GM12864 (cell line): ENCODE results near the gene SMIM36.
A peak's percentile ranks its signal among the peaks of the same experiment; 100 is the strongest.

Experiments
- DNase-seq: peaks from one replicate; pipeline ENCODE4 v3.0.0-alpha.2; 2011; ENCODE audit warnings: low read depth
- H3K4me3 ChIP-seq: 2 replicates; pipeline ENCODE4 v1.5.1; 2011; ENCODE audit warnings: mild to moderate bottlenecking, low read depth, low read length, control low read depth
- CTCF ChIP-seq: IDR thresholded peaks from 2 replicates; pipeline ENCODE4 v1.5.1; 2011; ENCODE audit warnings: low read depth, mild to moderate bottlenecking, moderate library complexity, low read length, control low read depth, inconsistent platforms; ENCODE audit errors: missing control alignments

The SMIM36 gene

DNA sequence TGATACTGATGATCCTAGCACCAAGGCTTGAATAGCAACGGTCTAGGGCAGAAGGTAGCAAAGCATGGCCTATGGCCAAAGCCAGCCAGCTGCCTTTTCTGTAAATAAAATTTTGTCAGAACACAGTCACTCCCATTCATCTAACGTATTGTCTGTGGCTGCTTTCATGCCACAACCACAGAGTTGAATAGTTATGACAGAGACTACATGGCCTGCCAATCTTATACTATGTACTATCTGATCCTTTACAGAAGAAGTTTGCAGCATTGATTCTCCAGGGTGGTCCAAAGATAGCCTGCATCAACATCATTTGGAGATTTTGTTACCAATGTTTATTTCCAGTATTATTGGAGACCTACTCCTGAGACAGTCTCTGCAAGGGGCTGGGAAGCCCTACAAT is 69.7 kb downstream of the SMIM36 start:
- no peak for DNase-seq
- no peak for TF ChIP-seq CTCF
- H3K4me3 ChIP-seq: no peak overlapping the region

- TF ChIP-seq CTCF: no peak
- no peak overlapping the region for H3K4me3 ChIP-seq
- DNase-seq: no peak
These were observed 70.9 kb downstream of the SMIM36 start for GRCh38 chr17:55440391-55440790.

DNA sequence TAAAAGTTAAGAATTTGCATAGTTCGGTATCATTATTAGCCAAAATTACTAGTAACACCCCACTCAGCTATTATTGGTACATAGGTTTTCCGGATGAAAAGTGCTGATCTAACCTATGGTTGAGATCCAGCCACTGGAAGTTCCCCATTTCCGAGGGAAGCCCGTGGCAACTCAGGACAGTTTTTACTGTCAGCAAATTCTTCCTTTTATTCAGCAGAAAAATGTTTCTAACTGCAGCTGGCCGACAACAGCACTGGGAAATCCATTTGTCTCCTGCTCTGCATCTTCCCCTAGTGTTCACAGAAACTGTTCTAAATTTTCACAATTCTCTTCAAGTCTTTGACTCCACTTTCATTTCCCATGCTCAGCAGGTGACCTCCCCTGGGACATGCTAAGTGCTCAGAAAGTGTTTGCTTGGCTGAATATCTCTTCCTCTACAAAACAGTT is 74.1 kb downstream of the SMIM36 start:
- TF ChIP-seq CTCF: no peak
- H3K4me3 ChIP-seq: peak overlapping the region; percentile 38; the same call in 1 of the 2 replicates
- peak; percentile 78 for DNase-seq

DNA sequence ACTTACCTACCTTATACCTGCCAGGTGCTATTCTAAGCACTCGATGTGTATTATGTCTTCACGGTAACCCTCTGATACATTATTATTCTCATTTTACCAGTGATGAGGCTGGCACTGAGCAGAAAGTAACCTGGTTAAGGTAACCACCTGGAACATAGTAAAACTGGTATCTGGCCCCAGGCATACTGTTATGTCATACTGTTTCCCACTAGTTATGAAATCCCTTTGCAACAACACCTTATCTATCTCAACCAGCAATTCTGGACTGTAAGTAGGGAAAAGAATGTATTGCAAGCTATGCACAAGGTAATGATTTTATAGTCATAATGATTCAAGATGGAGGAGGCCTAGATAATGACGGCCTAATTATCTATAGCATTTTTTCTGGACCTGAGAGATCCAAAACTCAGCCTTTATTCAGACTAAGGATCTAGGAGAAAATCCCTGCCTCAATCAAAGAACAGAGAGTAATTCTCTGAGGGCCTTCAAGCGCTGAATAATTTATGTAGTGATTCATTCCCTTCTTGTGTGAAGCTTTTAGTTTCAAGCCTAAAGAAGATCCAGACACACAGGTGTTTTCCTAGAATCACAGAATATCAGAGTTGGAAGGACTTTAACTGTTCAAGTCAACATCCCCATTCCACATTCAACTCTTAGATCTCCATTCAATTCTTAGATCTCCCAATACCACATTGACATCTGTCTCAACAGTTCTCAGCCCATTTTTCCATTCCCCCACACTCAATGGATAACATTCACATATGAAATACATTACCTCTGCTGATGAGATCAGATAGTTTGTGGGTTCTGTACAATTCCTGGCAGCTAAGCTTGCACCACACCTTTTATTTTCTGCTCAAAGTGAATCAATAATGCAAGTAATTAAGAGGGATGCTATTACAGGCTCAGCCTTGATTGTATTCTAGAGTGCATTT is 74.8 kb downstream of the SMIM36 start:
- no peak for DNase-seq
- TF ChIP-seq CTCF: no peak
- H3K4me3 ChIP-seq: peak overlapping the region; percentile 22; the same call in 1 of the 2 replicates

DNA sequence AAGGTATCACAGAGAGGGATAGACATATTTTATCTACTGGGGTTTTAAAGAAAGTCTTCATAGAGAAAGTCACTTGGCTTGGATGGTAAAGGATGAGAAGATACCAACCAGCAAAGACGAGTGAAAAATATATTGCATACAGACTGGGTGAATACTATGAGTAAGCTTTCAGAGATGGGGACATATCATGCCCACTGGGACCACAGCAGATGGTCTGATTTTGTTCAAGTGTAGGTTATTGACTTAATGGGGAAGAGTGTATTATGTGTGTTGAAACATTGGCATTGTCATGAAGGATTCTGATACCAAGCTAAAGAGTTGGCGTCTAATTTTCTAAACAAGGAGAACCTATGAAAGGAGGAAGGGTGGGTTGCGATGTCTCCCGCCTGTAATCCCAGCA is 75.8 kb downstream of the SMIM36 start:
- DNase-seq: no peak
- no peak for TF ChIP-seq CTCF
- no peak overlapping the region for H3K4me3 ChIP-seq

- no peak for TF ChIP-seq CTCF
- no peak for DNase-seq
- H3K4me3 ChIP-seq: no peak overlapping the region
These were observed 76.5 kb downstream of the SMIM36 start for GRCh38 chr17:55434721-55435120.
